ENCODE results near the gene EXOC3.
A peak's percentile ranks its signal among the peaks of the same experiment; 100 is the strongest.

The EXOC3 gene

GRCh38 chr5:446066-446882, 3.3 kb downstream of the EXOC3 start:
- no peak overlapping the region for H3K27ac ChIP-seq
- no peak for TF ChIP-seq CTCF (conservative IDR thresholded peaks at IDR 0.05)

GRCh38 chr5:446883-447263, 3.9 kb downstream of the EXOC3 start:
- TF ChIP-seq CTCF (conservative IDR thresholded peaks at IDR 0.05): peak; percentile 80
- H3K27ac ChIP-seq: no peak overlapping the region

- no peak overlapping the region for H3K27ac ChIP-seq
- TF ChIP-seq CTCF (conservative IDR thresholded peaks at IDR 0.05): no peak
Measured at GRCh38 chr5:447501-447900, 4.5 kb downstream of the EXOC3 start.

GRCh38 chr5:448061-448765, 5.2 kb downstream of the EXOC3 start:
- no peak for TF ChIP-seq CTCF (conservative IDR thresholded peaks at IDR 0.05)
- H3K27ac ChIP-seq: no peak overlapping the region

GRCh38 chr5:448766-449090, 5.8 kb downstream of the EXOC3 start:
- no peak overlapping the region for H3K27ac ChIP-seq
- no peak for TF ChIP-seq CTCF (conservative IDR thresholded peaks at IDR 0.05)

DNA sequence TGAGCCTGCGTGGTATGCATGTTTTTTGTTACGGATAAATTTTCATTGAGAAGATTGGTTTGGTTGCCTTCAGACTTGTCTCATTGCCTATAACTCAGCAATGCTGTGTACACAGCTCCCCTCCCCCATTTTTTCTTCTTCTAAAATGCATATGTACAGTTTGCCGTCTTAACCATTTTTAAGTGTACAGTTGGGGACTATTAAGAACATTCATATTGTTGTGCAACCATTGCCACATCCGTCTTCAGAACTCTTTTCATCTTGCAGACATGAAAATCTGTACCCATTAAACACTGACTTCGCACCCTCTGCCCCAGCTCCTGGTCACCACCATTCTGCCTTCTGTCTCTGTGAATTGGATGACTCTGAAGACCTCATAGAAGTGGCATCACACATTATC, 6.2 kb downstream of the EXOC3 start:
- TF ChIP-seq CTCF (conservative IDR thresholded peaks at IDR 0.05): no peak
- H3K27ac ChIP-seq: no peak overlapping the region

- no peak overlapping the region for H3K27ac ChIP-seq
- TF ChIP-seq CTCF (conservative IDR thresholded peaks at IDR 0.05): no peak
Measured at GRCh38 chr5:451587-452458, 8.8 kb downstream of the EXOC3 start.

Data from VCaP (cell line).